HG03060 (cell line): ENCODE measurements around the gene AQP12A.

ENCODE experiments used
- ATAC-seq: cut with Tn5 transposase; IDR thresholded peaks from one replicate; pipeline ENCODE4 v1.9.1; 2021; ENCODE audit warnings: low read depth, moderate number of reproducible peaks; ENCODE audit not compliant: unreplicated experiment

Gene AQP12A

GRCh38 chr2:240733803-240734495 lies 42.3 kb downstream of the AQP12A start:
- ATAC-seq = no peak

- no peak for ATAC-seq
These were observed 43.1 kb downstream of the AQP12A start for GRCh38 chr2:240734756-240735155.

- ATAC-seq = no peak
These were observed 43.8 kb downstream of the AQP12A start for GRCh38 chr2:240735476-240735875.

GRCh38 chr2:240736281-240737250 lies 44.9 kb downstream of the AQP12A start:
- ATAC-seq = no peak

GRCh38 chr2:240737512-240737911 lies 45.8 kb downstream of the AQP12A start:
- ATAC-seq = no peak

- no peak for ATAC-seq
These were observed 46.3 kb downstream of the AQP12A start for GRCh38 chr2:240737958-240738357.

- no peak for ATAC-seq
These were observed 48.1 kb downstream of the AQP12A start for GRCh38 chr2:240739797-240740196.

- ATAC-seq = no peak
These were observed 49.4 kb downstream of the AQP12A start for GRCh38 chr2:240741091-240741490.

- ATAC-seq = no peak
These were observed 51.0 kb downstream of the AQP12A start for GRCh38 chr2:240742602-240743095.

GRCh38 chr2:240745456-240745855 lies 53.8 kb downstream of the AQP12A start:
- ATAC-seq = no peak

GRCh38 chr2:240745962-240746361 lies 54.3 kb downstream of the AQP12A start:
- ATAC-seq = no peak

- ATAC-seq = no peak
These were observed 55.0 kb downstream of the AQP12A start for GRCh38 chr2:240746671-240747070.

- no peak for ATAC-seq
These were observed 55.6 kb downstream of the AQP12A start for GRCh38 chr2:240747256-240747655.
